ENCODE measurements around the gene DOK3. TPM values are rescaled to one million over a fixed set of nuclear protein-coding genes. Genes with fewer than 3 reads are reported as not detected.

The DOK3 gene
- total RNA-seq, 1 experiment from 2014 or later = 16.4 TPM

GRCh38 chr5:177552839-177553455, 43.3 kb upstream of the DOK3 start:
- H3K18ac ChIP-seq (ENCODE audit: insufficient read length, low read depth, low read length) = no peak overlapping the region
- no peaks in the 10 kb centered on the region for H4K20me1 ChIP-seq (ENCODE audit: control insufficient read depth, insufficient read depth, insufficient read length)
- peak overlapping the region; percentile 87 for H3K4me2 ChIP-seq (ENCODE audit: insufficient read depth, insufficient read length, low read length)
- H2BK120ac ChIP-seq (ENCODE audit: low read depth, low read length, poor library complexity, severe bottlenecking) = no peak overlapping the region
- H2BK12ac ChIP-seq (ENCODE audit: insufficient read length, low read depth, low read length) = no peak overlapping the region
- H2AK5ac ChIP-seq (ENCODE audit: insufficient read length, low read length) = no peak overlapping the region
- peaks cover 14% of the 10 kb centered on the region for H3K79me1 ChIP-seq (ENCODE audit: insufficient read depth, low read depth, low read length, poor library complexity, severe bottlenecking)
- peaks cover 15% of the 10 kb centered on the region for H3K23me2 ChIP-seq (ENCODE audit: insufficient read length, low read depth, low read length, poor library complexity, severe bottlenecking)
- DNase-seq = no peak
- no peak overlapping the region for H2BK15ac ChIP-seq (ENCODE audit: low read depth, low read length)
- Mint-ChIP-seq H3K4me3 (peak overlapping the region; percentile 82 to 87), H3K27ac (no peak overlapping the region; a peak in 2 of 7 replicates), H3K27me3 (ENCODE audit: low read depth) (peaks cover 2% of the 10 kb centered on the region; the same call in 1 of the 2 replicates), H3K36me3 (ENCODE audit: insufficient read depth in 1 of 3, low read depth in 3 of 3) (peaks cover 10 to 24% (median 20%) of the 10 kb centered on the region in 3 experiments), H3K9me3 (no peaks in the 10 kb centered on the region), H3K4me1 (peaks cover 32 to 35% of the 10 kb centered on the region in 2 experiments)
- H3K9ac ChIP-seq (ENCODE audit: extremely low read depth, insufficient read length, low read length) = no peak overlapping the region
- no CpG with 5 or more reads among the region's 16 CpGs for WGBS (ENCODE audit: extremely low coverage, insufficient read length, low lambda C conversion rate)
- H2AFZ ChIP-seq (ENCODE audit: low read length) = no peak overlapping the region
- H4K8ac ChIP-seq (replicated peaks; ENCODE audit: insufficient read length, low read depth, low read length) = no peak overlapping the region
- H3K27ac ChIP-seq (ENCODE audit: insufficient read length, low read depth, low read length) = no peak overlapping the region
- no peak overlapping the region for H2BK20ac ChIP-seq (ENCODE audit: low read depth, low read length, poor library complexity, severe bottlenecking)
- no peak overlapping the region for H4K5ac ChIP-seq (ENCODE audit: insufficient read length, low read depth, low read length)
- no peak overlapping the region for H3K56ac ChIP-seq (ENCODE audit: insufficient read length, low read depth, low read length)
- peaks cover 5% of the 10 kb centered on the region; the same call in 1 of the 2 replicates for H3K4me1 ChIP-seq (ENCODE audit: insufficient read depth, low read length)
- TF ChIP-seq CTCF (conservative IDR thresholded peaks at IDR 0.05) = no peak
- no peak overlapping the region for H3T11ph ChIP-seq (ENCODE audit: low read length)
- H3K14ac ChIP-seq (ENCODE audit: insufficient read depth, low read length) = no peak overlapping the region; the same call in 1 of the 2 replicates
- H3K79me2 ChIP-seq (ENCODE audit: insufficient read depth, low read length) = peaks cover 11% of the 10 kb centered on the region; the same call in 1 of the 2 replicates
- H3K9me3 ChIP-seq (ENCODE audit: control insufficient read depth, low read depth, low read length) = no peaks in the 10 kb centered on the region
- no peak overlapping the region for H4K91ac ChIP-seq (ENCODE audit: insufficient read length, low read depth, low read length)
- peak overlapping the region; percentile 77 for H3K23ac ChIP-seq (ENCODE audit: insufficient read length, low read depth, low read length)
- no peak overlapping the region for H3K4ac ChIP-seq (ENCODE audit: low read depth, low read length)
- H2BK5ac ChIP-seq (ENCODE audit: insufficient read length, low read length) = no peak overlapping the region
- no peaks in the 10 kb centered on the region for H3K27me3 ChIP-seq (ENCODE audit: insufficient read depth, low read length)
